GM21529 (cell line): ENCODE results near the gene KRT13.

Experiments
- ATAC-seq: cut with Tn5 transposase; IDR thresholded peaks from one replicate; pipeline ENCODE4 v1.9.1; 2021; ENCODE audit not compliant: unreplicated experiment

KRT13 gene

DNA sequence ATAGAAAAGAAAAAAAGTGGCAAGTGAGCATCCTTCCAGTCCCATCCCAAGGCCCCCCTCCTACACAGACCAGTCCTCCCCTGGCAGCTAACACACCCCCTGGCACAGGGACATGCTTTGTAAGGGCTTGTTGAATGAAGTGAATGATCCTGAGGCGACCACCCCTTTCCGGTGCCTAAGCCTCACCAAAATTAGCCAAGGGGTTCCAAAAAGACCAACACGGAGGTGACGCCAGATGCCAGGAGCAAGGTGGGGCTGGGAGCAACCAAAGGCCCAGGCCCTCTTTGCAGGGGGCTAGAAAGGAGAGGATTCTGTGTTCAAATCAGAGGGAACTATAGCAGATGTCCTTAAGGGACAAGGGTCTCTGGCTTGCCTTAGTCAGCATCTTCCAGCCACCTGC lies 30.0 kb downstream of the KRT13 start:
- ATAC-seq: no peak

DNA sequence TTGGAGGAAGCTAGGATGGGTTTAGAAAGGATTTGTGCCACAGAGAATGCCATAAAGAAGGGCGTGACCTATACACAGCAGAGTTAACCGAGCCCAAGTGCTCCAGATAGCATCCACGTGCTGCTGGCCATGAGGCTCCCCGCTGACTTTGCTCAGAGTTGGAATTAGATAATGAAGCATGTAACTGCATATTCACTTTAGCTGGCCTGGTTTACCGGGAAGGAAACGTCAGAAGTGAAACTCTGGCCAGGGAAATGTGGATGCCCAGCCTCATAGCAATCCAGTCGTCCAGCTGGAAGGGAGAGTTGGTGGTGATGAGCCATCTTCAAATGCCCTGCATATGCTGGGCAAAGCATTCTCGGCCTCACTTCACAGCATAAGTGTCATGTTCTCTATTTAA lies 30.5 kb downstream of the KRT13 start:
- ATAC-seq: no peak

DNA sequence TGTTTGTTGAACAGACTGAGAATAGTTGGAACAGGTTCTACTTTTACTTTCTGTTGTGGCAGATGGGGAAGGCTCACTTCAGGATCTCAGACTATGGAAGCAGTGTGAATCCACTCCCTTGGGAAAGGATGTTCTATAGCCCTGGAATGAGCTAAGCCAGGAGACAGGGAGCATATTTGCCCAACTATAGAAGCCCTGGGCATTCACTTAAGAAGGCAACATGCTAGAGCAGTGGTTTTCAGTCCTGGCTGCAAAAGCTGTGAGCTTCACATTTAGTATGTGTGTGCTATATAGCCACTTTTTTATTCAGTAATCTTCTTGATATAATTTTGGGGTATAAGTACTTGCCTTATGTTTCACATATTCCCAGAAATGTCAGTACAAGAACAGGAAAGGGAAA lies 37.1 kb downstream of the KRT13 start:
- ATAC-seq: no peak

DNA sequence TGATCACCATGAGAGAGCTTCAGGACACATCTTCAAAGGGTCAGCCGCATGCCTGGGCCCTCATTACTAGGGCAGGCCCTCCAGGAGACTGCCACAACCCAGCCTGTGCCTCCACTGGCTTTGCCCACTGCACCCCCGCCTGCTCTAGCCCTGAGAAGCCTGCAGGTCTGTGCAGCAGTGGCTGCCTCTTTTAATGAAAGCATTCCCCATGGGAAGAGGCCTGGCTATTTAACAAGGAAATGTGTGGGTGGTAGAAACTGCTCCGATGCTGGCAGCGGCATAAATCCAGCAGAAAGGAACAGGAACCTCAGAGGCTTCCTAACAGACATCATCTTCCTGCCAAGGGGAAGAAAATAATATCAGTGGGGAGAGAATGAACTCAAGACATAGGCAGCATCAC lies 37.9 kb downstream of the KRT13 start:
- no peak for ATAC-seq

DNA sequence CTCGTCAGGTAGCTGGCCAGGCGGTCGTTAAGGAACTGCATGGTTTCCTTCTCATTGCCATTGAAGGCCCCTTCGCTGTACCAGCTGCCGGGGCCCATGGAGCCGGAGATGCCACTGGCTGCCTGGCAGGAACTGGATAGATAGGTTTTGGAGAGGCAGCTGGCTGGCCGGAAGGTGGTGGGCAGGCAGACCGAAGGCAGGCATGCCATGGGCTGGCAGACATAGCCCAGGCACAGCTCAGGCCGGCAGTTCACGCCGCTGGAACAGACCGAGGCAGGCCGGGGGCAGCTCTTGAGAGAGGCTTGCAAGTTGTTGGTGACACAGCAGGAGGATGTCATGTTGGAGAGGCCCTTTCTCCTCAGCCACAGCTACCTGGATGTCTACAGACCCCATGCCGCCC lies 38.4 kb downstream of the KRT13 start, which contains the start of gene KRT32:
Gene KRT32, minus strand, starts transcription at position 399 of the 400 bp plus-strand sequence. Its CDS starts 61 bp downstream, at position 338.
- no peak for ATAC-seq

DNA sequence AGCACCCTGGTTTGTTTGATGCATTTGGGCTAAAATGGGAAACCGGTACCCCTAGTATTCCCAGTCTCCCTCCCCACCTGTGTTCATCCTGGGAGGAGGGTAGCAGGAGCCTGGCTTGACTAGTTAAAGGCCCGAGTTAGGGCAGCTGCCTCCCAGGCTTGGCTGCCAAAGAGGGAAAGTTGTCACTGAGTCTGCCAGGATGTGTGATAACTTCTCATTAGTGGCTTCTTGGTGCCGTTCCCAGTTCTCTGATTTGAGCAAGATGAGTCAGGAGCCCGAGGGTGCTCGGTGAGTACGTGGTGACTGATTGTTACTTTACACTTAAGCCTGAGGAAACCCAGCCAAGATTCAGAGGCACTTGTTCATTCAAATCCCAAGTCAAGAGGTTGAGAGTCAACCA lies 40.7 kb downstream of the KRT13 start:
- no peak for ATAC-seq

DNA sequence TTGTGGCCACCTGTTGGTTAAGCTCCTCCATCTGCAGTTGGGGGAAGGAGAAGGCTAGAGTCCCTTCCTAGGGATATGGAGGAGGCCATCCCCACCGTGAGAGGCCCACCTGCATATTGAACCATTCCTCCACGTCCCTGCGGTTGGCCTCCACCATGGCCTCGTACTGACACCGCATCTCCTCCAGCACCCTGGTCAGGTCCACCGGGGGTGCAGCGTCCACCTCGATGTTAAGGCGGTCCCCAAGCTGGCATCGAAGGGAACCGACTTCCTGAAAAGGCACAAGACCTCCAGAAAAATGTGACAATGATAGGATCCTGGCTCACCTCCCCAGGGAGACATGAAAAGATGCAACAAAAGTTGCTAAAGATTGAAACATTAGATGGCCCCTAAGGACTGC lies 41.2 kb downstream of the KRT13 start:
- no peak for ATAC-seq

DNA sequence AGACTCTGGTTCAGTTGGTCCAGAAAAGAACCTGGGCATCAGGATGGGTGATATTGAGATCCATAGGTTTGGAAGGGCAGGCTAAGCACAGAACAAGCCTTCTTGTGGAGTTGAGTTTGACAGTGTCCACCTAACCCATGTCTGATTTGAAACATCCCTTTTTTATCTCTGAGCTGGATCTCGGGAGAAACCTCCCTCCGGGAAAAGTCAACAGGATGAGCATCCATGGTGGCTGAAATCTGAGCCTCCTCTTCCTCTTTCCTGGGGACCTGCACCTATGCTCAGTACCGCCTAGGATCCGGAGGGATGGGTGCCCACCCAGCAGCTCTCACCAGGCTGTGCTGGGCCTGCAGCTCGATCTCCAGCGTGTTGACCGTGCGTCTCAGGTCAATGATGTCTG lies 41.7 kb downstream of the KRT13 start:
- ATAC-seq: no peak

DNA sequence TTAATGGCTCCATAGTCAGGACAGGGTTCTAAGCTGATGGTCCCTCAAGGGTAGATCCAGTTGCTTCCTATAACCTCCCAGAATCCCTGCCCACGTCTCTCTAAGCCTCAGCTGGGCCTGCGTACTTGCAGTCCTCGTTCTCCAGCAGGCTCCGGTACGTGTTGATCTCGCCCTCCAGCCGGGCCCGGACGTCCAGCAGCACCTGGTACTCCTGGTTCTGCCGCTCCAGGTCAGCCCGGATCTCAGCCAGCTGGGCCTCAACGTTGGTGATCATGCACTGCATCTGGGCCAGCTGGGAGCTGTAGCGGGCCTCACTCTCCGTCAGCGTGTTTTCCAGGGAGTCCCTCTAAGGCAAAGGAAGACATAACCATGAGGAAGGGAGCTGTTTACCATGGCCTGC lies 42.7 kb downstream of the KRT13 start:
- no peak for ATAC-seq

DNA sequence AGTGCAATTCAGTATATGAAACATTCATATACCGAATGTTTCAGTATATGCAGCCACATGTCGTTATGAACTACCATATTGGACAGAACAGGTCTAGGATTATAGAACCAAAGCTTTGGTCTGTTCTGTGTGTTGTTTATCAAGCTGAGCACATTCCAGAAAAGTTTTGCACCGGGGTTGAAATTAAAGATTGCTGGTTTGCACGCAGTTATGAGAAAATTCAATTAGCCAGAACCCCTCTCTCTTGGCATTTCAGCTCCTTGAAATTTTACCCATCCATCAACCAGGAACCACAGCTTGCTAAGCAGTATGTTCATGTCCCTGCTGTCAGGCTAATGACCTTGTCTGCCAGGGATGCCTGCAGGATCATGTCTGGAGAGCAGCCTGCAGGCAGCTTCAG lies 47.7 kb downstream of the KRT13 start:
- ATAC-seq: no peak

DNA sequence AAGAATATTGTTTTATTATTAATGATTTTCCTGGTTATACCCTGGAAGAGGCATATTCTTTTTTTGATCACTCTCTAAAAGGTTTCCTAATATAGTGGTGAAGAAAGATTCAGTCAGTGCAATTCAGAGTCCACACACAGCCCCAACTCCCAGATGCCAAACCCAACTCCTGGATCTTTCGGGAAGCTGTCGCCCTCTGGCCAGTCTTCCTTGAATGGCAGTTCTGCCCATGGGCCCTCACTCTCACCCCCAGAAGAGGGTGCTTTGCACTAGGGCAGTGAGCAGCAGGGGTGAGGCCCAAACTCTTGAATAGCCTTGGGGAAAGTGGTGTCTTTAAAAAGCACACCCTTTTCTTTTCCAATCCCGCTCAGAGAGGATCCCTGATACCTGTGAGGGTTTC lies 49.2 kb downstream of the KRT13 start:
- no peak for ATAC-seq

DNA sequence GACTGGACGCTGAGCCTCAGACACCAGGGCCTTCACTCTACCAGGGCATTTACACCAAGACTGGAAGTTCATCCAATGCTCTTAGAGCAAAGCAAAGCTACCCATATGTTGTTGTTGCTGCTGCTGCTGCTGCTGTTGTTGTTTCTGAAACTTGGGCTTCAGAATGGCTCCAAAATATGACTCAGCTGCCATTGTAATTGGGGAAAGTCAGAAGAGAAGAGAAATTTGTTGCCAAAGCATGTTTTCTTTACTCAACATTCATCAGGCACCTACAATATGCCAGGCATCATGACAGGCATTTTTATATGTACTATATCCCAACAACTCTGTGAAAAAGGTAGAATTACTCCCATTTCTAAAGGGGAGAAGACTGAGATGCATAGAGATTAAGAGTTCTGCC lies 50.2 kb downstream of the KRT13 start:
- no peak for ATAC-seq

DNA sequence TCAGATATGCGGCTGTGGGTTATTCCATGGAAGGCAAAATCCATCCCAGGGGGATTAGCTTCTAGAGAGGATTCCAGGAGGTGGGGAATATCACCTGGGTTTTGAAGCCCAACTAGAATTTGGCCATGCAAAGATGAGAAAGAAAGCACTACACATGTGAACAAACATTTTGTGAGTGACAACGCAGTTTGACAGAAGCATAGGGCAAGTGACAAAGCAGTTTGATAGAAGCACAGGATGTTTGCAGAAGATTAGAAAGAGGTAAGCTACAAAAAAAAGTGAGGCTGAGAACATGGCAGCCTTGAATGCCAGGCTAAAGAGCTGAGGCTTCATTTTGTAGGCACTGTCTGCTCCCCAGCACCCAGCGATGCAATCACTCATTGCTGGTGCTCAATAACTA lies 52.3 kb downstream of the KRT13 start:
- no peak for ATAC-seq

DNA sequence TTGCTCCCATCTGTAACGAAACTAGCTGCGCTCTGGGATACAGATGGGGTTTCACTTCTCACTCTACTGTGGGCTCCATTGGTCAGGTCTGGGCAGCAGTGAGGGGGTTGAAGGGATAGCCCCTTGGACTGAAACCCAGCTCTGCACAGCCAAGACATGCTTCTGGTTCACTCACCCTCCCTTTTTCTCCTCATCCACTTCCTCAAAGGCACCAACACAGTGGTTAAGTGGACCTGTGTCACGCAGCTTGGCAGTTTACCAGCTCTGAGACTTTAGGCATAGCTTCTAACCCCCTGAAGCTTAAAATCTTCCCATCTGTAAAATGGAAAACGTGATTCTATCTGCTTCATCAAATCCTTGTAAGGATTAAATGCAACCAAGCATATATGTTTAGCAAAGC lies 53.1 kb downstream of the KRT13 start:
- no peak for ATAC-seq

DNA sequence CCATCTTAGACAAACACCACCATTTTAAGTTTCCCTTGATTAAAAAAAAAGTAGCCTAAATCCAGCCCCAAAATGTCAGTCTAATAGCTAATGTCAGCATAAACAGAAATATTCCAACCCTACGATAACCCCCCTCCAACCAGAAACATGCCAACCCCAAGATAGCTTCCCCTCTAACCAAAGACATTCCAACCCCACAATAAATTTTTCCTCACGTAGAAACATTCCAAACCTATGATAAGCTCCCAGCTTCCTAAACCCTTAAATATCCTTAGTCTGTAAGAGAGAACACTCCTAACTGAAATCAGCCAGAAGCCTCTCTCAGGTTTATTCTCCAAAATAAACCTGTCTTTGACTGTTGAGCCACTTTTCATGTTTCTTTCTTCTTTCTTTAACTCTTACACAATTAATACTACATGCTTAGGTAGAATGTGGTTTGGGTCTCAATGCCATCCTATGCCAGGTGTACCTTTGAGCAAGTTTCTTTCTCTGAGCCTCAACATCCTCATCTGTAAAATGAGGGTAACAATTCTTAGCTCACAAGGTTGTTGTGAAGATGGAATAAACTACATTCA lies 54.2 kb downstream of the KRT13 start:
- no peak for ATAC-seq
